Bronchial epithelial cell (primary cell): ENCODE data around the gene COQ4. TPM values are rescaled to one million over a fixed set of nuclear protein-coding genes. Genes with fewer than 3 reads are reported as not detected.

Source experiments
- DNase-seq: peaks from one replicate; pipeline ENCODE4 v3.0.0-alpha.2; 2010; ENCODE audit warnings: low read depth
- FAIRE-seq: peaks from 2 replicates; lab custom pipeline; 2011; peaks lifted over from hg19 to GRCh38; lab: Jason Lieb, UNC
- H3K27me3 ChIP-seq: 2 replicates; pipeline ENCODE4 v1.5.1; 2011; ENCODE audit warnings: low read length; ENCODE audit not compliant: control insufficient read depth, insufficient read depth
- H3K36me3 ChIP-seq: 2 replicates; pipeline ENCODE4 v1.5.1; 2011; ENCODE audit warnings: low read length; ENCODE audit not compliant: control insufficient read depth, insufficient read depth
- H3K4me3 ChIP-seq: 2 replicates; pipeline ENCODE4 v1.5.1; 2011; ENCODE audit warnings: mild to moderate bottlenecking, low read depth, low read length, control low read depth
- total RNA-seq: library from RNA; depleted of rRNA; stranded (reverse); fragments of >200 nt; gene quantifications from 2 replicates; pipeline ENCODE4 v1.2.1, GENCODE V29; 2014
- TF ChIP-seq, protein P1 (sequence below): IDR thresholded peaks from 2 replicates; pipeline ENCODE4 v1.5.1; 2011; ENCODE audit warnings: mild to moderate bottlenecking, moderate library complexity, low read length, control low read depth, inconsistent platforms; ENCODE audit not compliant: insufficient read depth, severe bottlenecking

Gene COQ4
- total RNA-seq, 1 donor from 2014 or later = 24.7 TPM

DNA sequence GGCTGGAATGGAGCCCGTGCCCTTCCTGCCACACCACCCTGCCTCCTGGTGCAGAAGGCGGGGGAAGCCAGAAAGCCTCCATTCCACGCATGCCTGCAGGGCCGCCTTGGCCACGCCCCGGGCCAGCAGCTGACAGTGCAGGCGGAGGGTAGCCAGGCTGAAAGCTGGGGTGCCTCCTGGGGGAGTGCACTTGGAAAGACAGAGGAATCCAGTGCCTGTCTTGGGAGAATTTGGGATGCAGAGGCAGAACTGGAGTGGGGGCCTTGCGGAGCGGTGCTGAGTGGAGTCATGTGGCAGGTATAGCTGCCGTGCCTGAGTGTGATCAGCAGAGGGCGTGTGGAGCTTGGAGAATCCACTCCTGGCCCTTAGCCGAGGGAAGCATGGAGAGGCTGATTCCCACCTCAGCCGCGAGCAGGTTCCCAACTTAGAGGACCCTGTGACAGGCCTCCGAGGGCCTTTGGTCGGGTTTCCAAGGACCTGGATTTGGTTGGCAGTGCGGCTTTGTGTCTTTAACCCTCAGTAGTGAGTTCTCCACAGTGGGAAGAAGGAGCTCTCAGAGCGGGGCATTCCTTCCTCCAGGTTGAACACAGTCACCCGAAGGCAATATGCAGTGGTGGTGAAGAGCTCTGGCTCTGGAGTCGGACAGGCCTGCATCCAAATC lies 39.5 kb downstream of the COQ4 start:
- DNase-seq (peak; percentile 69), FAIRE-seq (no peak)
- TF ChIP-seq, protein P1, sequence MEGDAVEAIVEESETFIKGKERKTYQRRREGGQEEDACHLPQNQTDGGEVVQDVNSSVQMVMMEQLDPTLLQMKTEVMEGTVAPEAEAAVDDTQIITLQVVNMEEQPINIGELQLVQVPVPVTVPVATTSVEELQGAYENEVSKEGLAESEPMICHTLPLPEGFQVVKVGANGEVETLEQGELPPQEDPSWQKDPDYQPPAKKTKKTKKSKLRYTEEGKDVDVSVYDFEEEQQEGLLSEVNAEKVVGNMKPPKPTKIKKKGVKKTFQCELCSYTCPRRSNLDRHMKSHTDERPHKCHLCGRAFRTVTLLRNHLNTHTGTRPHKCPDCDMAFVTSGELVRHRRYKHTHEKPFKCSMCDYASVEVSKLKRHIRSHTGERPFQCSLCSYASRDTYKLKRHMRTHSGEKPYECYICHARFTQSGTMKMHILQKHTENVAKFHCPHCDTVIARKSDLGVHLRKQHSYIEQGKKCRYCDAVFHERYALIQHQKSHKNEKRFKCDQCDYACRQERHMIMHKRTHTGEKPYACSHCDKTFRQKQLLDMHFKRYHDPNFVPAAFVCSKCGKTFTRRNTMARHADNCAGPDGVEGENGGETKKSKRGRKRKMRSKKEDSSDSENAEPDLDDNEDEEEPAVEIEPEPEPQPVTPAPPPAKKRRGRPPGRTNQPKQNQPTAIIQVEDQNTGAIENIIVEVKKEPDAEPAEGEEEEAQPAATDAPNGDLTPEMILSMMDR = peak; percentile 93
- peaks cover 6% of the 10 kb centered on the region for H3K36me3 ChIP-seq
- peak overlapping the region; percentile 34 for H3K4me3 ChIP-seq
- no peaks in the 10 kb centered on the region for H3K27me3 ChIP-seq

DNA sequence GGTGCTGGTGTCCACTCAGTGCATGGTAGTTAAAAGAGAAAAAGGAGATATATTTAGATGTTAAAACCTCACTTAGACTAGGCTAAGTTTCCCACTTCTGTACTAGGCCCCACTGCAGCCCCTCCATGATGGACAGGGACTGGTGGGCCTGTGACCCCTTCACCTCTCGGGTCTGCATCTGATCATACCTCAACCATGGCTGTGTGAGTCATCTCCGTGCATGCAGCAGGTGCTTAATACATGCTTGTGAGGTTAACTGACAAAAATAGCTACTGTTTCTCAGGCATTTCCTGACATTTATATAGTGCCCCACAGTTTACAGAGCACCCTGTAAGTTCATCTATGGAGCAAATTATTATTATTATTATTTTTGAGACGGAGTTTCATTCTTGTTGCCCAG lies 40.1 kb downstream of the COQ4 start:
- FAIRE-seq (no peak), DNase-seq (no peak)
- Histone ChIP-seq H3K36me3 (peaks cover 3% of the 10 kb centered on the region), H3K27me3 (no peaks in the 10 kb centered on the region), H3K4me3 (no peak overlapping the region)
- TF ChIP-seq, protein P1 = no peak

DNA sequence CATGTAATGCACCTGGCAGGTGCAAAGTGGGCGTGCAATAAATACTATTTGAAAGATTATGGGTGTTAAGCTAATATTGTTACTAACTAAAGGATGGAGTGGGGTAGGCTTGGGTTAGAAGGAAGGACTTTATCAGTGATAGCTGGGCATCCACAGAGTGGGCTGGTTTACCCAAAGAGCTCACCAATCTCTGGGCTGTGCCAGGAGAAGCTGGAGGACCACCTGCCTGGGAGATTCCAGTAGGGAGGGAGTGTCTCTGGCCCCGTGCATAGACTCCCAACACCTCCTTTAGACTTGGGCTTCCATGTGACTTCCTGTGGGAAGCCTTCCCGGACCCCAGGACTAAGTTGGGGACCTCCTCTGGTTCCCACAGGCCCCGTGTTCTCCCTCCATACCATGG lies 42.9 kb downstream of the COQ4 start:
- Histone ChIP-seq H3K27me3 (no peaks in the 10 kb centered on the region), H3K36me3 (no peaks in the 10 kb centered on the region), H3K4me3 (no peak overlapping the region)
- FAIRE-seq (no peak), DNase-seq (no peak)
- TF ChIP-seq, protein P1 = no peak

DNA sequence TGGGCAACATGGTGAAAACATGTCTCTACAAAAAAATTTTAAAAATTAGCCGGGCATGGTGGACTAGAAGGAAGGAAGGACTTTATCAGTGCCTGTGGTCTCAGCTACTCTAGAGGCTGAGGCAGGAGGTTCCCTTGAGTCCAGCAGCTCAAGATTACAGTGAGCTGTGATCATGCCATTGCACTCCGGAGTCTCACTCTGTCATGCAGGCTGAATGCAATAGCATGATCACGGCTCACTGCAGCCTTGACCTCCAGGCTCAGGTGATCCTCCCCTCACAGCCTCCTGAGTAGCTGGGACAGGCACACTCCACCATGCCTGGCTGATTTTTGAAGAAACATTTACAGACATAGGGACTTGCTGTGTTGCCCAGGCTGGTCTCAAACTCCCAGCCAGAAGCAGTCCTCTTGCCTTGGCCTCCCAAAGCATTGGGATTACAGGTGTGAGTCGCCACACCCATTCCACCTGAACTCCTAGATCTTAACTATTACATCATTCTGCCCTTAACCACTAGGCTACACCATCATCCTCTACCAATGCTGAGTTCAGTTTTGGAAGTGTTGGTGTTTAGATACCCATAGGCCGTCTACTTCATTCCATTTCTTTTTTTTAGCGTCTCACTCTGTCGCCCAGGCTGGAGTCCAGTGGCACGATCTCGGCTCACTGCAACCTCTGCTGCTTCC lies 46.5 kb downstream of the COQ4 start:
- TF ChIP-seq, protein P1 = no peak
- FAIRE-seq = no peak

GRCh38 chr9:128370367-128370751 lies 47.7 kb downstream of the COQ4 start:
- TF ChIP-seq, protein P1 = no peak
- FAIRE-seq (no peak), DNase-seq (peak; percentile 61)
- Histone ChIP-seq H3K4me3 (peak overlapping the region; percentile 96), H3K36me3 (peaks cover 2% of the 10 kb centered on the region), H3K27me3 (no peaks in the 10 kb centered on the region)

More for the DNA sequence above, 46.5 kb downstream of the COQ4 start:
- DNase-seq = no peak
- peaks cover 2% of the 10 kb centered on the region for H3K36me3 ChIP-seq
- no peak overlapping the region for H3K4me3 ChIP-seq
- H3K27me3 ChIP-seq = no peaks in the 10 kb centered on the region
